Measurements from ENCODE around the gene NTN1. TPM values are rescaled to one million over a fixed set of nuclear protein-coding genes. Genes with fewer than 3 reads are reported as not detected.
A peak's percentile ranks its signal among the peaks of the same experiment; 100 is the strongest.

Gene NTN1
- total and polyA plus RNA-seq, 2 donors from 2014 or later = 1.8 TPM

DNA sequence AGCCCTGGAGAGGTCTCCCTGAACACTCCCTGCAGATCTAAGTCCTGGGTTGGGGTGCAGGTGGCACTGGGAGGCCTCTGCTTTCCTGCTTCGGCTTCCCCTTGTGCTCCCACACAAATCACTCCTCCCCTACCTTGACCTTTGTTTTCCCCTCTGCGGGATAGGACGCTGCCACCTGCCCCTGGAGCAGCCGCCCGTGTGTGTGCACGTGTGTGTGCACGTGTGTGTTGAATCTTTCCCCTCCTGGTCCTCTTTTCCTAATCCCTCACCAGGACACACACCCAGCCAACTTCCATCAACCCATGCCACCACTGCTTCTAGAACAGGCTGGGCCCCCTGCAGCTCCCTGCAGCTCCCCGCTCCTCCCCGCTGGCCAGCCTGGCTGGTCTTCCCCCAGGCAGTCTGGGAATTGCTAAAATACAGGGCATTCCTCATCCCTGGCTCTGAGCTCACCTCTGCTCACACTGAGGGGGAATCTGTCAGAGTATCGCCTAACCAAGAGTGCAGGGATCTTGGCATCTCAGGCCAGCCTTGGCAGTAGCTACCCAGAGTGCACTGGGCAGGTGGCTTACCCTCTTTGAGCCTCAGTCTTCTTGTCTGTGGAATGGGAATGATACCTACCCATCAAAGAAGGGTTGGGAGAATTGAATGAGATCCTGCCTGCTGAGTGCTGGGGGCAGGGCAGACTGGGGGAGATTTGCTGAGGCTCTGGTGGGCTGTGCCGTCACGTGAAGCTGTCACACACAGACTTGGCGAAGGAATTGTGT lies 198.5 kb downstream of the NTN1 start:
- H3K36me3 ChIP-seq (ENCODE audit: control insufficient read depth in 2 of 3, insufficient read depth in 3 of 3, low read length in 3 of 3) = no peaks in the 10 kb centered on the region
- no peak for DNase-seq
- H3K4me3 ChIP-seq (ENCODE audit: low read length in 3 of 3) = no peak overlapping the region
- H3K9me3 ChIP-seq (ENCODE audit: control insufficient read depth in 2 of 3, insufficient read depth in 1 of 3, low read length in 3 of 3) = peaks cover 0 to 5% (median 0%) of the 10 kb centered on the region in 3 donors
- intact Hi-C loops (cut with DNase I) = no loop called here
- no peak overlapping the region for H3K9ac ChIP-seq (ENCODE audit: low read length in 3 of 3)
- no peaks in the 10 kb centered on the region for H3K27me3 ChIP-seq (ENCODE audit: control insufficient read depth, insufficient read depth, low read length)
- H3K4me1 ChIP-seq (ENCODE audit: control insufficient read depth in 2 of 3, insufficient read depth in 2 of 3, low read depth in 1 of 3, low read length in 3 of 3) = no peaks in the 10 kb centered on the region
- no peak overlapping the region for H3K27ac ChIP-seq (ENCODE audit: low read depth in 2 of 2, low read length in 2 of 2)
- TF ChIP-seq, protein P1, sequence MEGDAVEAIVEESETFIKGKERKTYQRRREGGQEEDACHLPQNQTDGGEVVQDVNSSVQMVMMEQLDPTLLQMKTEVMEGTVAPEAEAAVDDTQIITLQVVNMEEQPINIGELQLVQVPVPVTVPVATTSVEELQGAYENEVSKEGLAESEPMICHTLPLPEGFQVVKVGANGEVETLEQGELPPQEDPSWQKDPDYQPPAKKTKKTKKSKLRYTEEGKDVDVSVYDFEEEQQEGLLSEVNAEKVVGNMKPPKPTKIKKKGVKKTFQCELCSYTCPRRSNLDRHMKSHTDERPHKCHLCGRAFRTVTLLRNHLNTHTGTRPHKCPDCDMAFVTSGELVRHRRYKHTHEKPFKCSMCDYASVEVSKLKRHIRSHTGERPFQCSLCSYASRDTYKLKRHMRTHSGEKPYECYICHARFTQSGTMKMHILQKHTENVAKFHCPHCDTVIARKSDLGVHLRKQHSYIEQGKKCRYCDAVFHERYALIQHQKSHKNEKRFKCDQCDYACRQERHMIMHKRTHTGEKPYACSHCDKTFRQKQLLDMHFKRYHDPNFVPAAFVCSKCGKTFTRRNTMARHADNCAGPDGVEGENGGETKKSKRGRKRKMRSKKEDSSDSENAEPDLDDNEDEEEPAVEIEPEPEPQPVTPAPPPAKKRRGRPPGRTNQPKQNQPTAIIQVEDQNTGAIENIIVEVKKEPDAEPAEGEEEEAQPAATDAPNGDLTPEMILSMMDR (IDR thresholded peaks at IDR 0.05; ENCODE audit: borderline replicate concordance, extremely low read depth, insufficient read depth) = no peak
- no peak for FAIRE-seq

DNA sequence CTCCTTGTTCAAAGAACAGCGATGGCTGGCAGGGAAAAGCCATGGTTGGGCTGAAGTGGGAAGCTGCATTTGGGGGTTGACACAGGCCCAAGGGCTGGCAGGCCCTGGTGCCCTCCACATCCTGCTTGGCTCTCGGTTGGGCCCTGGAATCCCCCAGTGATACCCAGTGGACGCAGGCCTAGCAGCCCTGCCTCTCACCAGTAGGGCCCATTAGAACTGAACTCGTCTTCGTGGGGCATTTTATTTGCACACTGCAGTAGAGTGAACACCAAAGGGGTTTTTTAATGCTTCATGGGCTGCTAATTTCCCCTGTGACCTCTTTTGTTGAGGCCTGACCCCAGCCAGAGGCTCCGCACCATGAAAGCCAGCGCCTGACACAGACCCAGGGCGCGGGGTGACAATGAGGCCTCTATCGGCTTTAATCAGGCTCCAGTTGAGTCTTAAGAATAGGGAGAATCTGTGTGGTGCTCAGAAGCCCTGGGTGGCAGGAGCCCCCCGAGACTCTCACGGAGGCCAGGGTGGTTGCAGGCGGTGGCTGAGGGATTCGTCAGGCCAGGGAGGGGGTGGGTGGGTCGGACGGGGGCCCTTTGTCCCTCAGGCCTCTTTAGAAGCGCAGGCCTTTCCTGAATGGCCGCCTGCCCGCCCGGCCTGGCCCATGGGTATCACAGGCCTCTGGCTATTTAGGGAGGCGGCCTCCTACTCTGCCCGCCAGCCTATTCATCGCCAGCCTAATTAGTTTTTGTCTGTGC lies 199.3 kb downstream of the NTN1 start:
- no peak for FAIRE-seq
- TF ChIP-seq, protein P1 (IDR thresholded peaks at IDR 0.05; ENCODE audit: borderline replicate concordance, extremely low read depth, insufficient read depth) = no peak
- intact Hi-C loops (cut with DNase I) = no loop called here

DNA sequence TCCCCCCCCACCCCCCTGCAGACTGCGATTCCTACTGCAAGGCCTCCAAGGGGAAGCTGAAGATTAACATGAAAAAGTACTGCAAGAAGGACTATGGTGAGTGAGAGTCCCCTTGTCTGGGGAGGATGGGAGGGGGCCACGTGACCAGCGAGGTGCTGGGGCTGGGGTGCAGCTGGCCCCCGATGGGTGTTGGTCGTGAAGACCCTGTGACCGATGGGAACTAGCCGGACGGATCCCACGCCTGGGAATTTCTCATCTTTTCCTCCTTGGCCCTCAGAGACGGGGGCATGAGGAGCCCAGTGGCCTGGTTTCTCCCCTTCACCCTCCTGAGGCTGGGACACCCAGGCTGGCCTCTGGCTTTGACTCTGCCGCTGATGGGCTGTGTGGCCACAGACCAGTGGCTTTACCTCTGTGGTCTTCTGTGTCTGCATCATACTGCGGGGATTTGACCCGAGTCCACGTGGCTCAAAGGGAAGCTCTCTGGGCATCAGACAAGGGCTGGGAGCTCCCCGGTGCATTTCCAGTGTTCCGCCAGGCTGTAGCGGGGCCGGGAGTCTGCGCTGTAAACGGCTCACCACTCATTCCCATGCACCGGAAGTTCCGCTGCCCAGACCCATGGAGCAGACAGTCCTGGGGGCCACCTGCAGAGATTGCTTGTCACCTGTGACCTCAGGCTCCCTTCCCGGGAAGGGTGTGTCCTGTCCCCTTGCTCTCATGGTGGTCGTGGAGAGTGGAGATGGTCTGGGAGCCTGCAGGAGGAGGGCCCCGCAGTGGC lies 200.0 kb downstream of the NTN1 start:
- no peak for FAIRE-seq
- no peaks in the 10 kb centered on the region for H3K27me3 ChIP-seq (ENCODE audit: control insufficient read depth, insufficient read depth, low read length)
- DNase-seq = peak in 1 of 5 donors; percentile 52
- intact Hi-C loops (cut with DNase I) = no loop called here
- no peaks in the 10 kb centered on the region for H3K9me3 ChIP-seq (ENCODE audit: control insufficient read depth in 2 of 3, insufficient read depth in 1 of 3, low read length in 3 of 3)
- TF ChIP-seq, protein P1 (IDR thresholded peaks at IDR 0.05; ENCODE audit: borderline replicate concordance, extremely low read depth, insufficient read depth) = no peak
- no peak overlapping the region for H3K9ac ChIP-seq (ENCODE audit: low read length in 3 of 3)
- no peak overlapping the region for H3K4me3 ChIP-seq (ENCODE audit: low read length in 3 of 3)
- H3K4me1 ChIP-seq (ENCODE audit: control insufficient read depth in 2 of 3, insufficient read depth in 2 of 3, low read depth in 1 of 3, low read length in 3 of 3) = no peaks in the 10 kb centered on the region
- no peaks in the 10 kb centered on the region for H3K36me3 ChIP-seq (ENCODE audit: control insufficient read depth in 2 of 3, insufficient read depth in 3 of 3, low read length in 3 of 3)
- H3K27ac ChIP-seq (ENCODE audit: low read depth in 2 of 2, low read length in 2 of 2) = no peak overlapping the region

More for the DNA sequence above, 199.3 kb downstream of the NTN1 start:
- Histone ChIP-seq H3K9ac (ENCODE audit: low read length in 3 of 3) (no peak overlapping the region), H3K27ac (ENCODE audit: low read depth in 2 of 2, low read length in 2 of 2) (no peak overlapping the region), H3K4me1 (ENCODE audit: control insufficient read depth in 2 of 3, insufficient read depth in 2 of 3, low read depth in 1 of 3, low read length in 3 of 3) (no peaks in the 10 kb centered on the region), H3K27me3 (ENCODE audit: control insufficient read depth, insufficient read depth, low read length) (no peaks in the 10 kb centered on the region), H3K9me3 (ENCODE audit: control insufficient read depth in 2 of 3, insufficient read depth in 1 of 3, low read length in 3 of 3) (peaks cover 0 to under 1% (median 0%) of the 10 kb centered on the region in 3 donors), H3K4me3 (ENCODE audit: low read length in 3 of 3) (no peak overlapping the region), H3K36me3 (ENCODE audit: control insufficient read depth in 2 of 3, insufficient read depth in 3 of 3, low read length in 3 of 3) (no peaks in the 10 kb centered on the region)
- peak in 1 of 5 donors; percentile 43 for DNase-seq
